A673 (cell line): Measurements from ENCODE around the gene LAMA4. TPM values are rescaled to one million over a fixed set of nuclear protein-coding genes. Genes with fewer than 3 reads are reported as not detected.

Experiments used
- BruUV-seq: library from RNA; stranded (reverse); fragments of 400-500 nt; replicated peaks from 2 replicates; lab custom pipeline; 2021; lab: Mats Ljungman, UMichigan
- CTCF ChIA-PET: fragments of 300-600 bp; sonication (Branson Sonifier 250); formaldehyde crosslinking; loops from one replicate; lab custom pipeline; 2022; ENCODE audit warnings: antibody characterized with exemption; lab: Charles Lee
- POLR2A ChIA-PET: fragments of 300-600 bp; sonication (Branson Sonifier 250); formaldehyde crosslinking; loops from one replicate; lab custom pipeline; 2022; ENCODE audit warnings: antibody characterized with exemption; ENCODE audit not compliant: low non-redundant PET; lab: Charles Lee
- DNase-seq: peaks from one replicate; pipeline ENCODE4 v3.0.0-alpha.2; 2015; ENCODE audit warnings: low spot score
- H3K27ac ChIP-seq: fragments of 200-600 bp; sonication (generic); 2 replicates; pipeline ENCODE4 v1.5.1; 2016; ENCODE audit warnings: mixed run types, low read depth, mild to moderate bottlenecking, mixed read lengths, antibody characterized with exemption, low read length; ENCODE audit not compliant: poor library complexity, severe bottlenecking
- H3K27me3 ChIP-seq: fragments of 200-600 bp; sonication (generic); replicated peaks from 2 replicates; pipeline ENCODE4 v1.6.1; 2017; ENCODE audit warnings: mixed run types, low read depth, mild to moderate bottlenecking, mixed read lengths, antibody characterized with exemption, low read length; ENCODE audit not compliant: insufficient read depth, poor library complexity
- H3K36me3 ChIP-seq: fragments of 200-600 bp; sonication (generic); 2 replicates; pipeline ENCODE4 v1.6.1; 2016; ENCODE audit warnings: mixed run types, mild to moderate bottlenecking, mixed read lengths, antibody characterized with exemption, low read length; ENCODE audit not compliant: insufficient read depth, poor library complexity, severe bottlenecking
- H3K4me1 ChIP-seq: fragments of 200-600 bp; sonication (generic); 2 replicates; pipeline ENCODE4 v1.6.1; 2017; ENCODE audit warnings: mixed run types, mild to moderate bottlenecking, mixed read lengths, antibody characterized with exemption, low read length; ENCODE audit not compliant: insufficient read depth, poor library complexity, severe bottlenecking
- H3K4me3 ChIP-seq: fragments of 200-600 bp; sonication (generic); 2 replicates; pipeline ENCODE4 v1.5.1; 2016; ENCODE audit warnings: low read depth, mixed run types, mild to moderate bottlenecking, mixed read lengths, low read length; ENCODE audit not compliant: poor library complexity, severe bottlenecking
- H3K9me3 ChIP-seq: fragments of 200-600 bp; sonication (generic); 2 replicates; pipeline ENCODE4 v1.6.1; 2016; ENCODE audit warnings: mixed run types, low read depth, mild to moderate bottlenecking, mixed read lengths, antibody characterized with exemption, low read length; ENCODE audit not compliant: poor library complexity, severe bottlenecking
- CTCF ChIP-seq: fragments of 300-800, 200-600 bp; sonication (generic); conservative IDR thresholded peaks from 2 replicates; pipeline ENCODE4 v1.5.1; 2017; ENCODE audit warnings: low read depth, mild to moderate bottlenecking, antibody characterized with exemption, low read length, moderate library complexity, mixed read lengths
- EZH2 ChIP-seq: fragments of 200-600 bp; sonication (generic); IDR thresholded peaks from 2 replicates; pipeline ENCODE4 v1.6.1; 2017; ENCODE audit warnings: borderline replicate concordance, low read depth, mild to moderate bottlenecking, mixed read lengths, antibody characterized with exemption, low read length; ENCODE audit not compliant: poor library complexity, severe bottlenecking
- intact Hi-C: fragments of 100-400 bp; cut with micrococcal nuclease; formaldehyde crosslinking; loops from one replicate; pipeline ENCODE4 v1.10.0; 2022; ENCODE audit not compliant: unreplicated experiment
- total RNA-seq: library from RNA; stranded (reverse); gene quantifications from 2 replicates; pipeline ENCODE4 v1.2.3, GENCODE V29; 2021

LAMA4 gene
- total RNA-seq, 1 experiment from 2014 or later, result 1.2 TPM

GRCh38 chr6:112154711-112155110, 99.7 kb downstream of the LAMA4 start:
- no peak overlapping the region for H3K4me3 ChIP-seq
- intact Hi-C loops, result loop anchor here (10.0 kb wide), 1 partner anchor 280 kb away; the partner anchor contains the start of gene FYN
- no TSS peak for BruUV-seq
- no peak for DNase-seq
- CTCF ChIA-PET, result no interaction called here
- H3K27me3 ChIP-seq, result no peaks in the 10 kb centered on the region
- peaks cover 5% of the 10 kb centered on the region for H3K4me1 ChIP-seq
- H3K9me3 ChIP-seq, result no peaks in the 10 kb centered on the region
- H3K27ac ChIP-seq, result no peak overlapping the region
- TF ChIP-seq EZH2 (no peak), CTCF (no peak)
- no peaks in the 10 kb centered on the region for H3K36me3 ChIP-seq
- POLR2A ChIA-PET, result no interaction called here

- DNase-seq, result peak; percentile 40
- Histone ChIP-seq H3K4me3 (no peak overlapping the region), H3K4me1 (peaks cover 9% of the 10 kb centered on the region), H3K27ac (no peak overlapping the region), H3K27me3 (no peaks in the 10 kb centered on the region), H3K9me3 (no peaks in the 10 kb centered on the region), H3K36me3 (no peaks in the 10 kb centered on the region)
- intact Hi-C loops, result loop anchor here (10.0 kb wide), 1 partner anchor 279 kb away; the partner anchor contains the start of gene FYN
- TF ChIP-seq CTCF, result no peak
- TF ChIP-seq EZH2, result no peak
- no TSS peak for BruUV-seq
- POLR2A ChIA-PET, result no interaction called here
- CTCF ChIA-PET, result no interaction called here
Observed at GRCh38 chr6:112153926-112154607, 100.3 kb downstream of the LAMA4 start.

- no peaks in the 10 kb centered on the region for H3K27me3 ChIP-seq
- no peak overlapping the region for H3K4me3 ChIP-seq
- no peak for DNase-seq
- no peak for TF ChIP-seq EZH2
- no peak for TF ChIP-seq CTCF
- ChIA-PET POLR2A (no interaction called here), CTCF (no interaction called here)
- H3K36me3 ChIP-seq, result no peaks in the 10 kb centered on the region
- BruUV-seq, result no TSS peak
- intact Hi-C loops, result loop anchor here (10.0 kb wide), 1 partner anchor 276 kb away; the partner anchor contains the start of gene FYN
- H3K9me3 ChIP-seq, result no peaks in the 10 kb centered on the region
- no peak overlapping the region for H3K27ac ChIP-seq
- peaks cover 9% of the 10 kb centered on the region for H3K4me1 ChIP-seq
Observed at GRCh38 chr6:112150363-112150762, 104.0 kb downstream of the LAMA4 start.
